Stimulated activated CD4-positive, alpha-beta T cell treated with anti-CD3 and anti-CD28 coated beads, Interleukin-4, amount 100 ng/mL, for 48 hours (primary cell): Measurements from ENCODE around the gene CYREN.

Source experiments
- DNase-seq, 2 donors: peaks; one replicate each; pipeline ENCODE4 v3.0.0-alpha.2; 2020; ENCODE audit warnings: low read depth in 2 of 2

Gene CYREN

GRCh38 chr7:135197343-135197742 is 26.8 kb upstream of the CYREN start:
- no peak for DNase-seq

DNA sequence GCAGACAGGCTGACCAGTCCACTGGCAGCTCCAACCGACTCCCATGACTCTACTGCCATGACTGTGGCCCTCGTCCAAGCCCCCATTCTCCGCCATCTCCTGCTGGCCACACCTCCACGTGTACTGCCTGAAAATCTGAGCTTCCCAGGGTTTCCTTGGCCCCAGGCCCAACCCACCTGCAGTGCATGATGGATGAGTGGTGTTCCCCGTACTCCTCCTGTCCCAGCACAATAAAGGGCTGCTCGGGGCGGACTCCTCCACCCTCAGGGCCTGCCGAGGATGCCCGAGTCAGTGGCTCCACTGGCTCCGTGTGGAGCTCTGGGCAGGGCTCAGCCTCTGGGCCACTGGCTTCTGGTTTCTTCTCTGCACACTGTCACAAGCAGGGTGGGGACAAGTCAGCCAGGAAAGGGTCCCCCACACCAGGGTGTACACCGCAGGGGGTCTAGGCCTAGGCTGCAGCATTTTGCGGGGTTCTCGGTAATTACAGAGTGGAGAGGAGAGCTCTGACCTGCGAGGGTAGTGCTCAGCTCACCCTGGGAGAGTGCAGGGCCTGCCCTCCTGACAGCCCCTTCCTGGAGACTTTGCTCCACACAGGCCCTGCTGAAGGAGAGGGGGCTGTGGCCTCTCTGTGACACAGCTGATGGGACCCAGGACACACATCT is 25.6 kb upstream of the CYREN start:
- DNase-seq: no peak

DNA sequence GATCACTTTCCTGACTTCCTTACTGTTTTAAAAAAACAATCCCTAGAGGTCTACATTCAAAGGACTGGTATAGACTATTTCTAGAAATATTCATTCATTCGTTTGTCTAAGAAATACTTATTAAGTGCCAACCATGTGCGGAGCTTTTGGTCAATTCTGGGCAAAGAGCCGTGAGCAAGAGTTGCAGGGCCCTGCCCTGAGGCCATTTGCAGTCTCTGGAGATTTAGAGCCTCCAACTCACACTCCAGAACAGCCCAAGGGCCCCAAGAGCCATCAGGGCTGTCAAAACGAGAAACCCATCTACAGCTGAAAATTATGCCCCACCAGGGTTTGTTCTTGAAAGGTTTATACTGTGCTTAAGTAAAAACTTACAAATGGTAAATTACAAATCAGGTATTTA is 24.6 kb upstream of the CYREN start:
- no peak for DNase-seq

GRCh38 chr7:135194494-135195095 is 24.1 kb upstream of the CYREN start:
- DNase-seq: no peak

DNA sequence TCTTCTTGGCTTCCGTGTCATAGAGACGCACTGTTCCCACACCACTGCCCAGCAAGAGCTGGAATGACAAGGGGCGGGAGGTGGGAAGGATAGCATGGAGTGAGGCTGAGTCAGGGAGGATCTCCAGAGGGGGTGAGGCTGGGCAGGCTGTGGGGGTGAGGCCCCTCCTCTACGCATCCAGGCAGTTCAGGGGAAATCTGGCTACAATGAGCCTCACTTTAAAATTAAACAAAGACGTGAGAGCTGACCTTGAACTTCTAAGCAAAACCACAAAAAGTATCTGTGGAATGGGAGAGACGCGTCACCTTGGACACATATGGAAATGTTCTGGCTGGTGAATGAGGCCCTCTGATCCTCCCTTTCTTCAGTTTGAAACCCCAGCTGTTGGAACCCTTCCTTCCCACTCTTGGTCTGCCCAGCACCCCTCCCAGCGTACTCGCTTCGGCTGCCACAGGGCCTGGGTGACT is 23.1 kb upstream of the CYREN start:
- no peak for DNase-seq

DNA sequence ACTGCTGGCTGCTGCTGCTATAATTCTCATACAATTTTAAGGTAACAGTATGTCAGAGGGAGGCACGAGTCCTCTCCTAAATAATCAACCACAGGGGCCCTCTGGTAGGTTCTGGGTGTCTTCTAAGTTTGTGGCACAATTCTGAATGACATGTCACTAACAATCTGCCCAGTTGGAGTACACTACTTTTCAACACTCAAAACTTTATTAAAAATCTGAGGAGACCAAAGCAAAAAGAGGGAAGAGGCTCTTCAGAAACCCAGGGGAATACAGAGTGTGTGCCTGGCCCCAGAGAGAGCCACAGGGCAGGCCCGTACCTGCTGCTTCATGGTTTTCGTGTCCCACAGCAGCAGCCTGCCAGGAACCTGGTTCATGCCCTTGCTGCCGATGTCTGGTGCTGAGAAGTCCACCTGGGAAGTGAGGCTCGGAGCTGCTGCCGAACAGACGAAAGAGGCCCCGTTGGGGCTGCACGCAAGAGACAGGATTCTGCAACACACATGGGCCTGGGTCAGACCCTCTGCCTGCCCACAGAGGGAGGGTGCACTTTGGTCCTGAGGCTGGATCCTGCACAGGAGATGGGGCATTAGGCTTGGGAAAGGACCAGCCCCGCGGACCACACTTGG is 22.5 kb upstream of the CYREN start:
- no peak for DNase-seq

DNA sequence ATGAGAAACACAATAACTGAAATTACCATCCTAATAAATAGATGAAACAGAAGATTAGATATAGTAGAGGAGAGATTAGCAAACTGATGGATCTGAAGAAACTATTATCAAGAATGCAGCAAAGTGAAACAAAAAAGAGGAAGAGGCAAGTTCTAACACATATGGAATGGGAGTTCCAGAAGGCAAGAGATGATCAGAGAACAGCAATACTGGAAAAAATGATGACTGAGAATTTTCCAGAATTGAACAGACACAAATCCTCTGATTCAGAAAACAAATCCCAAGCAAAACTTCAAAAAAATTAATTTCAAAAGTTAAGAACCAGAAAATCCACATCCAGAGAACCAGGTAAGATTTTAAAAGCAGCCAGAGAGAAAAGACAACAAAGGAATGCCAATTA is 20.2 kb upstream of the CYREN start:
- no peak for DNase-seq

DNA sequence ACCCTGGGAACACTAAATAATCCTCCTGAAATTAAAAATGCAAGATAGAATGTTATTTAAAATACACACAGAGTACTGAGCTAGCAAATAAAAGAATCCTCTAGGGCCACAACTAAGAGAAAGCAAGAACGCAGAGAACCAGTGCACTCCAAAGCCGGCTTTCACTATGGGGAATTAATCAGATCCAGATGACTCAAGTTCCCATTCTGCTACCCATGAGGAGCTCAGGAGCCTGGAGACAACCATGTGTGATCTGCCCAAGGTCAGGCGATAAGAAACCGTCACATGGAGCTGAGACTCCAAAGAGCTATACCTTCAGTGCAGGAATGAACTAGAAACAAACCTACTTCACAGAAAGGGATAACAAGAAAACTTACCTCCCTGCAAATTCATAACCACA is 19.5 kb upstream of the CYREN start:
- DNase-seq: no peak

- DNase-seq: no peak
These were observed 18.7 kb upstream of the CYREN start for GRCh38 chr7:135189221-135189662.

- DNase-seq: no peak
These were observed 17.9 kb upstream of the CYREN start for GRCh38 chr7:135188298-135188984.

- no peak for DNase-seq
These were observed 16.3 kb upstream of the CYREN start for GRCh38 chr7:135186841-135187253.

DNA sequence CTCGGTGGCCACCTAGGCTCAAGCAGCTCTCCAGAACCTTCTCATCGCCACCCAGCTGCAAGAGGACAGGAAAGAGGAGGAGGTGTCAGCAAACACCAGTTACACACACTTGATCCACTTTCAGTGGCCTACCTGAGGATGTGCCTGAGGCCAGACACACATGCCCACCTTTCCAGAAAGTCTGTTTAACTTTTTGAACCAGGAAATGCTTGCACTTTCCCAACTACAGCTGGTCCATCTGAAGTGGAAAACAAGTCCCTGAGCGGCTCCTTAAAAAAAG is 15.7 kb upstream of the CYREN start:
- DNase-seq: no peak

DNA sequence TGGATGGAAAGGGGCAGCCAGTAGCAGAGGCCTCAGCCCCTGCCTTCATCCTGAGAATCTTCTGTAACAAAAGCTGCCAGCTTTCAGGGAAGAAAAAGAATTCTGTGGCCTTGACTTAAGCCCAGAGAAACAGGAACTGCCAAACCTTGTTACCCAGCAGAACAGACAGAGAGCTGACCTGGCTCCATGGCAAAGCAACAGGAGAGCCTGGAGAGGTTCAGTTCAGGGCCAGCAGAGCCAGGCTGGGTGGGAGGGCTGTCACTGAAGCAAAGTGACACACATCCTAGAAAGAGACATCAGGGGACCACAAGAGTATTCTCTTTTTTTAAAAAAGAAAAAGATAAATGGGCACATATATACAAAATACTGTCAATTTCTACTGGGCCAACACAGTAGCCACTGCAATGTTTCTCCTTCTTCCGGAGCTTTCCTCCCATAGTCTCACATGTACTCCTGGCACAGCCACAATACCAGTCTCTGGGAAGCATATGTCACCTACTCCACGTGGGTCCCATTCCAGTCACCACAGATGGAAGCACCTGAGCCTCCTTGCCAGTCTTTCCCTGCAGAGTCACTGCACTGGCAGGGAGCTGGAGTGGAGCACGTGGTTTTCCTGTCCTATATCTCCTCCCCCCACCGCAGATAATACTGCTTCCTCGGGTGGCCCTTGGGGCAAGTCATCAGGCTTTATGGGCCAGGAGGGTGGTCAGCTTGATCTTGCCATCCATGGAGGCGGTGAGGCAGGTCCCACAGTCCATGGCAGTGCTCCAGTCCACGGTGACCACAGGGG is 15.2 kb upstream of the CYREN start:
- DNase-seq: no peak

- no peak for DNase-seq
These were observed 13.8 kb upstream of the CYREN start for GRCh38 chr7:135184254-135184841.

DNA sequence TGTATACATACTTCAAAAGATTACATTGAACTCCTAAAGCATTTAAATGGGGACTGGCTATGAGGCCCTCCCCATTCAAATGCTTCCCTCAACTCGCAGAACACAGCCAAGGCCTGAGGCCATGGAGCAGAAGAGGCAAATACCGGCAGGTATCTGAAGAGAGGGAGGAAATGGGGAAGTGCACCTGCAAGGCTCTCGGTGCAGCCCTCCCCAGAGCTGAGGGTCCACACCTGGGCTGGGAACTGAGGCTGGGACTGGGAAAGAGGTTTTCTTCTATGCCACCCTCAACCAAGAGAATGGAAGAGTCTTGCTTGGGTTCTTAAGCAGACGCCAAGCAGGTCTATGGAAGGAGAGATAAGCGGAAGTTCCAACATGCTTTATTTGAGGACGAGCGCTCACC is 13.0 kb upstream of the CYREN start:
- no peak for DNase-seq

GRCh38 chr7:135181929-135182678 is 11.6 kb upstream of the CYREN start:
- DNase-seq: no peak

GRCh38 chr7:135181261-135181928 is 10.9 kb upstream of the CYREN start:
- no peak for DNase-seq

DNA sequence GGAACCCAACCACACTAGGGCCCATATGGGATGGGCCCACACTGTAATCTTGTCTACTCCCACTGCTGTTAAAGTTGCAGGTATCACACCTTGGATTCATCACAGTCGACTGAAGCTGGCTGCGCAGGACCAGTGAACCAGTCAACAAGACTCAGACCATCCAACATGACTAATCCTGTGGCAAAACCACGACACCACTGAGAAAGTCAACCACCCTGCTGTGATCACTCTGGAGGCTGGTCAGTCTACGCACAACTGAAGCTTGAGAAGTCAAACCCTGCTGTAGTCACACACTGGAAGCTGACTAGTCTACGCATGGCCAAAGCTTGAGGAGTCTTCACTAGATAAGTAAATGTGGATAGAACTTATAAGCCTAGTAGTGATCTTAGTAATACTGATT is 9.6 kb upstream of the CYREN start:
- DNase-seq: no peak

- DNase-seq: no peak
These were observed 8.9 kb upstream of the CYREN start for GRCh38 chr7:135179321-135179925.

GRCh38 chr7:135178364-135178763 is 7.9 kb upstream of the CYREN start:
- no peak for DNase-seq
